ENCODE measurements around the gene BBS9. TPM values are rescaled to one million over a fixed set of nuclear protein-coding genes. Genes with fewer than 3 reads are reported as not detected.

BBS9 gene
- total and polyA plus RNA-seq, 2 donors (not counting 3 experiments of a cell fraction or from before 2014, with no cell fraction given): 5.7 to 17.4 TPM

GRCh38 chr7:33627741-33628140 lies 498.4 kb downstream of the BBS9 start:
- H2AFZ ChIP-seq (ENCODE audit: low read depth, low read length): no peak overlapping the region
- CTCF ChIA-PET: interaction anchor here (2.1 kb wide), 1 partner anchor 15 kb away, joined by 5 read pairs; no protein-coding TSS in a partner anchor
- H3K27ac ChIP-seq (ENCODE audit: insufficient read depth, low read depth, low read length): no peak overlapping the region
- no peaks in the 10 kb centered on the region for H3K9me3 ChIP-seq (replicated peaks; ENCODE audit: control insufficient read depth, insufficient read depth, low read length)
- H3K27me3 ChIP-seq (ENCODE audit: control insufficient read depth in 2 of 2, insufficient read depth in 2 of 2, low read length in 2 of 2): no peaks in the 10 kb centered on the region
- POLR2A ChIA-PET: no interaction called here
- no peak overlapping the region for H3K4me3 ChIP-seq (replicated peaks in 1 of 3; ENCODE audit: insufficient read depth in 1 of 3, low read depth in 1 of 3, low read length in 3 of 3)
- intact Hi-C loops (cut with micrococcal nuclease): no loop called here
- no peak for TF ChIP-seq FOS (IDR thresholded peaks at IDR 0.05; ENCODE audit: borderline replicate concordance, insufficient read depth, low read length)
- no peak for TF ChIP-seq MYC (IDR thresholded peaks at IDR 0.05; ENCODE audit: low read depth, low read length)
- no peak for TF ChIP-seq MAX (IDR thresholded peaks at IDR 0.05; ENCODE audit: insufficient read depth, insufficient read length)
- no peak for TF ChIP-seq EZH2 (IDR thresholded peaks at IDR 0.05; ENCODE audit: borderline replicate concordance, low read depth, low read length, severe bottlenecking)
- TF ChIP-seq GATA2 (IDR thresholded peaks at IDR 0.05; ENCODE audit: insufficient read depth, insufficient read length, low read depth, low read length): no peak
- TF ChIP-seq POLR2A (IDR thresholded peaks at IDR 0.05; ENCODE audit: low read depth, low read length): no peak
- no peak for TF ChIP-seq POLR2AphosphoS5 (IDR thresholded peaks at IDR 0.05; ENCODE audit: insufficient read depth, low read depth, low read length)
- TF ChIP-seq CTCF (IDR thresholded peaks at IDR 0.05; ENCODE audit: extremely low read depth in 1 of 2, insufficient read depth in 1 of 2, low read depth in 1 of 2, low read length in 2 of 2): no peak
- no peak for TF ChIP-seq JUN (IDR thresholded peaks at IDR 0.05; ENCODE audit: borderline replicate concordance, insufficient read depth, insufficient read length, low read depth)
- H3K79me2 ChIP-seq (ENCODE audit: control insufficient read depth, insufficient read depth, low read length): no peaks in the 10 kb centered on the region
- DNase-seq (ENCODE audit: low read depth, low spot score) (no peak), FAIRE-seq (no peak)
- no peaks in the 10 kb centered on the region for H3K36me3 ChIP-seq (ENCODE audit: control insufficient read depth in 2 of 2, extremely low read depth in 1 of 2, insufficient read depth in 2 of 2, low read length in 2 of 2)
- no peak overlapping the region for H3K4me2 ChIP-seq (ENCODE audit: insufficient read depth, low read length)
- BruUV-seq (replicated peaks): no TSS peak
- dilution Hi-C loops (cut with MboI; ENCODE audit: extremely low pct_ligation_motif_present, low sequenced_read_pairs): no loop called here
- no peaks in the 10 kb centered on the region for H3K4me1 ChIP-seq (ENCODE audit: control insufficient read depth, extremely low read depth, insufficient read depth, low read length)
- no peak overlapping the region for H3K9ac ChIP-seq (replicated peaks; ENCODE audit: extremely low read depth, insufficient read depth, low read length)
- H4K20me1 ChIP-seq (replicated peaks; ENCODE audit: control insufficient read depth, extremely low read depth, insufficient read depth, low read length): no peaks in the 10 kb centered on the region
- no peaks in the 10 kb centered on the region for H3K9me1 ChIP-seq (replicated peaks; ENCODE audit: control insufficient read depth, extremely low read depth, insufficient read depth, low read length)

Measured in endothelial cell of umbilical vein (primary cell).